Right lobe of liver (tissue), 6 donors: ENCODE results near the gene C5. TPM values are rescaled to one million over a fixed set of nuclear protein-coding genes. Genes with fewer than 3 reads are reported as not detected.

Source experiments
- ATAC-seq, 4 donors: fragments of 200-7000 bp; cut with Tn5 transposase; one replicate each; pipeline ENCODE4 v1.9.1; 2020; ENCODE audit warnings: mild to moderate bottlenecking in 4 of 4, moderate library complexity in 4 of 4
- DNase-seq, 3 donors: peaks; one replicate each; pipeline ENCODE4 v3.0.0-alpha.2; 2020
- H3K27ac ChIP-seq, 3 donors: fragments of 200-600 bp; one replicate each; pipeline ENCODE4 v1.8.0; 2022
- H3K27me3 ChIP-seq, 2 donors: fragments of 200-600 bp; one replicate each; pipeline ENCODE4 v1.8.0; 2022
- H3K36me3 ChIP-seq, 4 donors: fragments of 200-600 bp; sonication (generic) in 1 of 4; one replicate each; pipeline versions ENCODE4 v1.5.1 to v1.8.0; 2017 to 2022; ENCODE audit warnings: control low read depth in 1 of 4
- H3K4me1 ChIP-seq, 4 donors: fragments of 200-600 bp; sonication (generic) in 1 of 4; one replicate each; pipeline versions ENCODE4 v1.5.1 to v1.8.0; 2017 to 2022; ENCODE audit warnings: control low read depth in 1 of 4
- H3K4me3 ChIP-seq, 3 donors: fragments of 200-600 bp; one replicate each; pipeline ENCODE4 v1.8.0; 2022
- H3K9me3 ChIP-seq, 4 donors: fragments of 200-600 bp; sonication (generic) in 1 of 4; one replicate each; pipeline versions ENCODE4 v1.5.1 to v1.8.0; 2017 to 2022; ENCODE audit warnings: control low read depth in 1 of 4
- CTCF ChIP-seq, 4 donors: fragments of 200-600 bp in 3 of 4; fragments of 450-650 bp in 1 of 4; IDR thresholded peaks; one replicate each; pipeline versions ENCODE4 v1.5.1 to v1.8.0; 2016 to 2022; ENCODE audit warnings: antibody characterized with exemption in 4 of 4, mild to moderate bottlenecking in 2 of 4
- POLR2A ChIP-seq: fragments of 450-650 bp; IDR thresholded peaks from one replicate; pipeline ENCODE4 v1.6.1; 2017; ENCODE audit warnings: antibody characterized with exemption, mild to moderate bottlenecking
- WGBS: methylation state at CpG from one replicate; pipeline ENCODE4 v1.1.6; 2018; ENCODE audit warnings: low coverage, low lambda C conversion rate; ENCODE audit not compliant: insufficient coverage; ENCODE audit errors: missing lambda C conversion rate; 5-methylcytosine and 5-hydroxymethylcytosine counted together
- intact Hi-C, 2 donors: fragments of 100-400 bp; cut with DNase I; formaldehyde crosslinking; loops; one replicate each; pipeline versions ENCODE4 v1.11.2 to v1.14.1; 2022
- total RNA-seq, 6 experiments: library from RNA; depleted of rRNA in 2 of 6; stranded (reverse); fragments of >200 nt in 2 of 6; fragmentation: NEBNext Ultra II Directional in 3 of 6; extraction: Animal tissue kit (Norgen Biotek cat#: 25700) in 3 of 6; gene quantifications; one replicate each; pipeline versions ENCODE4 v1.1.0 to v1.2.4, GENCODE V29; 2016 to 2023
- donor health status: DM: no; HTN: yes; CAD: no.
- donor health status: DM: no; HTN: no; CAD: no.
- donor health status: DM: no; HTN: no; CAD: no.
- donor health status: DM: no; HTN: yes; CAD: no.
- donor health status: DM: no; HTN: yes; CAD: no.

C5 gene
- total RNA-seq, 6 experiments from 2014 or later: 251 to 616 (median 411) TPM

- Histone ChIP-seq H3K27me3 (no peaks in the 10 kb centered on the region), H3K4me3 (no peak overlapping the region), H3K4me1 (peaks cover 0 to 18% (median 3%) of the 10 kb centered on the region in 4 donors), H3K9me3 (no peaks in the 10 kb centered on the region), H3K36me3 (no peaks in the 10 kb centered on the region), H3K27ac (peak overlapping the region in 1 of 3 donors; percentile 2)
- intact Hi-C loops: loop anchor here in 1 of 2 donors (10.0 kb wide), 1 partner anchor 46 kb away; the partner anchor contains the start of gene PHF19
- ATAC-seq (no peak), DNase-seq (no peak)
- TF ChIP-seq POLR2A: no peak
- TF ChIP-seq CTCF (IDR thresholded peaks at IDR 0.05): no peak
- 67% methylated on average over 1 of the region's 3 CpGs for WGBS
Measured at GRCh38 chr9:120920806-120921178, 129.3 kb downstream of the C5 start.

- Histone ChIP-seq H3K36me3 (no peaks in the 10 kb centered on the region), H3K27me3 (no peaks in the 10 kb centered on the region), H3K27ac (peak overlapping the region in 2 of 3 donors; percentile 37 to 48), H3K4me1 (peaks cover 0 to 18% (median 3%) of the 10 kb centered on the region in 4 donors), H3K9me3 (no peaks in the 10 kb centered on the region), H3K4me3 (no peak overlapping the region)
- TF ChIP-seq CTCF (IDR thresholded peaks at IDR 0.05) (no peak), POLR2A (no peak)
- ATAC-seq (peak; percentile 63 to 84 (median 70)), DNase-seq (peak in 1 of 3 donors; percentile 45)
- WGBS: 62% methylated on average over 6 of the region's 6 CpGs
- intact Hi-C loops: loop anchor here in 1 of 2 donors (10.0 kb wide), 1 partner anchor 45 kb away; the partner anchor contains the start of gene PHF19
Measured at GRCh38 chr9:120919843-120920805, 130.0 kb downstream of the C5 start.

DNA sequence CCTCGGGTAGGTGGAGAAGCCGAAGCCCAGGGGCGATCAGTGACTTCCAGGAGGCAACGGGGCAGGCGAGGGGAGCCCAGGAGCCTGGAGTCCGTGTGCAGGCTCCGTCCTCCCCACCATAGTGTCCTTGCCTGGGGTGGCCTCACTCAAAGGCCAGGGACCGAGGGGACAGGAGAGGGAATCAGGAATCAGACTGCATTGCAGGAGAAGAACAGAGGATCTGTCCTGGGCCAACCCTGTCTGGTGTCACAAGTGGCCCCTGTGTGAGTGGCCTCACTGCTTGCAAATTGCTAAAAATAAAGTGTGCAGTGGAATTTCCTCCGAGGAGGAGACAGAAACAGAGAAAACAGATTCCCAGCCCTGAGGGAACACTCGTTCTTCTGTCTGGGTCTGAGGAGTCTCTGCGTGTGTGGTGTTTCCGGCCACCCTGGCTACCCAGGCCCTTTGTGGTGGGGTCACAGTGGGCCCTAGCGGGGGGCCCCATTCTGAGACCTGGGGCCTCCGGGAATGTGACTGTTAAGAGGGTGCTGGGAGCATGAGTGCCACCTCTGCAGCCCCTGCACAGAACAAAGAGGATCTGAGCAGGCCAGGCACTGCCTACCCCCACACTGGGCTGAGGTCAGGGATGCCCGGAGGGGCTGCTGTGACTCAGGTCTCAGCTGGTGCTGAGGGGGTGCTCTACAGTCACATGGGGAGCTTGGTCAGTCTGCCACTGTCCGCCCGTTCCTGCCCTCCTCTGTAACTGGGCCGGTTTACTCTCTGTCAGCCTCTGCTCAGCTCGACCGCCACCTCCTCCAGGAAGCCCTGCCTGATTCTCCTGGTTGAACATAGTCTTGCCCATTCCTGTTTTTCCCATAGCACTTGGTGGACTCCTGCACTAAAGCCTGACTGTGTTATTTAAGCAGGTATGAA lies 130.9 kb downstream of the C5 start:
- DNase-seq (peak in 1 of 3 donors; percentile 42), ATAC-seq (peak in 2 of 4 donors; percentile 19 to 22)
- intact Hi-C loops: no loop called here
- H3K27me3 ChIP-seq: no peaks in the 10 kb centered on the region
- H3K9me3 ChIP-seq: no peaks in the 10 kb centered on the region
- TF ChIP-seq CTCF (IDR thresholded peaks at IDR 0.05) (no peak), POLR2A (no peak)
- no peak overlapping the region for H3K4me3 ChIP-seq
- peak overlapping the region; percentile 37 to 57 (median 48) for H3K27ac ChIP-seq
- H3K4me1 ChIP-seq: peaks cover 0 to 18% (median 3%) of the 10 kb centered on the region in 4 donors
- WGBS: 76% methylated on average over 4 of the region's 20 CpGs
- no peaks in the 10 kb centered on the region for H3K36me3 ChIP-seq

GRCh38 chr9:120917929-120918762 lies 131.9 kb downstream of the C5 start:
- intact Hi-C loops: no loop called here
- no peak overlapping the region for H3K4me3 ChIP-seq
- DNase-seq (no peak), ATAC-seq (no peak)
- H3K9me3 ChIP-seq: no peaks in the 10 kb centered on the region
- H3K36me3 ChIP-seq: no peaks in the 10 kb centered on the region
- 82% methylated on average over 4 of the region's 4 CpGs for WGBS
- TF ChIP-seq CTCF (IDR thresholded peaks at IDR 0.05): no peak
- no peak for TF ChIP-seq POLR2A
- H3K27ac ChIP-seq: peak overlapping the region in 2 of 3 donors; percentile 37 to 48
- H3K27me3 ChIP-seq: no peaks in the 10 kb centered on the region
- H3K4me1 ChIP-seq: peaks cover 0 to 18% (median 3%) of the 10 kb centered on the region in 4 donors
